ENCODE data around the gene SUMO2.

- TF ChIP-seq, protein P1, sequence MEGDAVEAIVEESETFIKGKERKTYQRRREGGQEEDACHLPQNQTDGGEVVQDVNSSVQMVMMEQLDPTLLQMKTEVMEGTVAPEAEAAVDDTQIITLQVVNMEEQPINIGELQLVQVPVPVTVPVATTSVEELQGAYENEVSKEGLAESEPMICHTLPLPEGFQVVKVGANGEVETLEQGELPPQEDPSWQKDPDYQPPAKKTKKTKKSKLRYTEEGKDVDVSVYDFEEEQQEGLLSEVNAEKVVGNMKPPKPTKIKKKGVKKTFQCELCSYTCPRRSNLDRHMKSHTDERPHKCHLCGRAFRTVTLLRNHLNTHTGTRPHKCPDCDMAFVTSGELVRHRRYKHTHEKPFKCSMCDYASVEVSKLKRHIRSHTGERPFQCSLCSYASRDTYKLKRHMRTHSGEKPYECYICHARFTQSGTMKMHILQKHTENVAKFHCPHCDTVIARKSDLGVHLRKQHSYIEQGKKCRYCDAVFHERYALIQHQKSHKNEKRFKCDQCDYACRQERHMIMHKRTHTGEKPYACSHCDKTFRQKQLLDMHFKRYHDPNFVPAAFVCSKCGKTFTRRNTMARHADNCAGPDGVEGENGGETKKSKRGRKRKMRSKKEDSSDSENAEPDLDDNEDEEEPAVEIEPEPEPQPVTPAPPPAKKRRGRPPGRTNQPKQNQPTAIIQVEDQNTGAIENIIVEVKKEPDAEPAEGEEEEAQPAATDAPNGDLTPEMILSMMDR (IDR thresholded peaks at IDR 0.05) = no peak
- TF ChIP-seq POLR2A (IDR thresholded peaks at IDR 0.05) = no peak
Measured at GRCh38 chr17:75225016-75225415, 42.3 kb upstream of the SUMO2 start.
